GM21737 (cell line): Measurements from ENCODE around the gene BAZ1B.
"Not testable (repeated sequence)": the region's sequence is repeated elsewhere in the genome, so short reads cannot be mapped to it uniquely, and the experiment has no call there.

Experiments used
- ATAC-seq: cut with Tn5 transposase; IDR thresholded peaks from one replicate; pipeline ENCODE4 v1.9.1; 2021; ENCODE audit warnings: mild to moderate bottlenecking, moderate library complexity; ENCODE audit not compliant: unreplicated experiment

BAZ1B gene

GRCh38 chr7:73429622-73430505 lies 92.2 kb downstream of the BAZ1B start:
- ATAC-seq: no peak

- ATAC-seq: no peak
Measured at GRCh38 chr7:73429215-73429614, 92.9 kb downstream of the BAZ1B start.

- ATAC-seq: no peak
Measured at GRCh38 chr7:73427902-73428787, 93.9 kb downstream of the BAZ1B start.

- ATAC-seq: no peak
Measured at GRCh38 chr7:73426016-73426415, 96.1 kb downstream of the BAZ1B start.

GRCh38 chr7:73425356-73425983 lies 96.6 kb downstream of the BAZ1B start:
- ATAC-seq: no peak

GRCh38 chr7:73424489-73424885 lies 97.6 kb downstream of the BAZ1B start:
- ATAC-seq: no peak

- ATAC-seq: no peak
Measured at GRCh38 chr7:73423519-73424488, 98.3 kb downstream of the BAZ1B start.

- ATAC-seq: not testable (repeated sequence)
Measured at GRCh38 chr7:73420610-73421009, 101.5 kb downstream of the BAZ1B start.

- ATAC-seq: not testable (repeated sequence)
Measured at GRCh38 chr7:73420016-73420415, 102.1 kb downstream of the BAZ1B start.

GRCh38 chr7:73418113-73418703 lies 103.9 kb downstream of the BAZ1B start:
- ATAC-seq: no peak

GRCh38 chr7:73410541-73411131 lies 111.5 kb downstream of the BAZ1B start:
- not testable (repeated sequence) for ATAC-seq

GRCh38 chr7:73404860-73405259 lies 117.2 kb downstream of the BAZ1B start:
- ATAC-seq: not testable (repeated sequence)

- peak; percentile 67 for ATAC-seq
Measured at GRCh38 chr7:73399185-73400050, 122.7 kb downstream of the BAZ1B start.

- ATAC-seq: no peak
Measured at GRCh38 chr7:73397521-73398281, 124.4 kb downstream of the BAZ1B start.

GRCh38 chr7:73395538-73396503 lies 126.3 kb downstream of the BAZ1B start:
- no peak for ATAC-seq

- ATAC-seq: no peak
Measured at GRCh38 chr7:73394422-73394821, 127.7 kb downstream of the BAZ1B start.
